ENCODE measurements around the gene GABRA5.

Gene GABRA5

GRCh38 chr15:26974120-26974780, 107.4 kb downstream of the GABRA5 start:
- H3K4me3 ChIP-seq: no peak overlapping the region
- H3K27ac ChIP-seq: no peak overlapping the region

- H3K4me3 ChIP-seq: no peak overlapping the region
- H3K27ac ChIP-seq: no peak overlapping the region
These were observed 114.6 kb downstream of the GABRA5 start for GRCh38 chr15:26981492-26981891.

- Histone ChIP-seq H3K4me3 (no peak overlapping the region), H3K27ac (no peak overlapping the region)
These were observed 117.0 kb downstream of the GABRA5 start for GRCh38 chr15:26983822-26984221.

- H3K27ac ChIP-seq: no peak overlapping the region
- H3K4me3 ChIP-seq: no peak overlapping the region
These were observed 118.2 kb downstream of the GABRA5 start for GRCh38 chr15:26985050-26985449.

- Histone ChIP-seq H3K27ac (no peak overlapping the region), H3K4me3 (no peak overlapping the region)
These were observed 129.4 kb downstream of the GABRA5 start for GRCh38 chr15:26996250-26996649.
